Bronchial epithelial cell (primary cell): ENCODE data around the gene CYS1. TPM values are rescaled to one million over a fixed set of nuclear protein-coding genes. Genes with fewer than 3 reads are reported as not detected.
A peak's percentile ranks its signal among the peaks of the same experiment; 100 is the strongest.
"Not testable (repeated sequence)": the region's sequence is repeated elsewhere in the genome, so short reads cannot be mapped to it uniquely, and the experiment has no call there.

Source experiments
- DNase-seq: peaks from one replicate; pipeline ENCODE4 v3.0.0-alpha.2; 2010; ENCODE audit warnings: low read depth
- FAIRE-seq: peaks from 2 replicates; lab custom pipeline; 2011; peaks lifted over from hg19 to GRCh38; lab: Jason Lieb, UNC
- H3K27me3 ChIP-seq: 2 replicates; pipeline ENCODE4 v1.5.1; 2011; ENCODE audit warnings: low read length; ENCODE audit not compliant: control insufficient read depth, insufficient read depth
- H3K36me3 ChIP-seq: 2 replicates; pipeline ENCODE4 v1.5.1; 2011; ENCODE audit warnings: low read length; ENCODE audit not compliant: control insufficient read depth, insufficient read depth
- H3K4me3 ChIP-seq: 2 replicates; pipeline ENCODE4 v1.5.1; 2011; ENCODE audit warnings: mild to moderate bottlenecking, low read depth, low read length, control low read depth
- CTCF ChIP-seq: IDR thresholded peaks from 2 replicates; pipeline ENCODE4 v1.5.1; 2011; ENCODE audit warnings: mild to moderate bottlenecking, moderate library complexity, low read length, control low read depth, inconsistent platforms; ENCODE audit not compliant: insufficient read depth, severe bottlenecking
- total RNA-seq: library from RNA; depleted of rRNA; stranded (reverse); fragments of >200 nt; gene quantifications from 2 replicates; pipeline ENCODE4 v1.2.1, GENCODE V29; 2014

Gene CYS1
- total RNA-seq, 1 donor from 2014 or later, result 0.26 TPM

DNA sequence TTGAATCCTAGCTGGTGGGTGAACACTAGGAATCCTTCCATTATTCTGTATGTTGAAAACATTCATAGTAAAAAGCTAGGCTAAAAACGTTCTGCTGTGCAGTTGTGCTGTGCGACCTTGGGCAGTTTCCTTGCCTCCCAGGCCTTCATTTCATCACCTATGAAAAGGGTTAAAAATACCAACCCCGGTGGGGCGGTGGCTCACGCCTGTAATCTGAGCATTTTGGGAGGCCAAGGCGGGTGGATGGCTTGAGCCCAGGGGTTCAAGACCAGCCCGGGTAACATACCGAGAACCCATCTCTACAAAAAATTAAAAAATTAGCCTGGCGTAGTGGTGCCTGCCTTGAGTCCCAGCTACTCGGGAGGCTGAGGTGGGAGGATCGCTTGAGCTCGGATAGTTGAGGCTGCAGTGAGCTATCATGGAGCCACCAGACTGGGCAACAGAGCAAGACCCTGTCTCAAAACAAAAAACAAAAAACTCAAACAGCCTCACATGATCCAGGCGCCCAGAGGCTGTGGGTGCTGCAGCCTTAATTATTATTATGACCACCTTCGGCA lies 39.5 kb upstream of the CYS1 start:
- no peak for TF ChIP-seq CTCF
- FAIRE-seq, result no peak

GRCh38 chr2:10119027-10119325 lies 38.8 kb upstream of the CYS1 start:
- Histone ChIP-seq H3K4me3 (no peak overlapping the region), H3K27me3 (no peaks in the 10 kb centered on the region), H3K36me3 (no peaks in the 10 kb centered on the region)
- no peak for TF ChIP-seq CTCF
- DNase-seq (no peak), FAIRE-seq (no peak)

More for the DNA sequence above, 39.5 kb upstream of the CYS1 start:
- H3K4me3 ChIP-seq, result peak overlapping the region; percentile 50
- no peaks in the 10 kb centered on the region for H3K27me3 ChIP-seq
- DNase-seq, result no peak
- no peaks in the 10 kb centered on the region for H3K36me3 ChIP-seq

DNA sequence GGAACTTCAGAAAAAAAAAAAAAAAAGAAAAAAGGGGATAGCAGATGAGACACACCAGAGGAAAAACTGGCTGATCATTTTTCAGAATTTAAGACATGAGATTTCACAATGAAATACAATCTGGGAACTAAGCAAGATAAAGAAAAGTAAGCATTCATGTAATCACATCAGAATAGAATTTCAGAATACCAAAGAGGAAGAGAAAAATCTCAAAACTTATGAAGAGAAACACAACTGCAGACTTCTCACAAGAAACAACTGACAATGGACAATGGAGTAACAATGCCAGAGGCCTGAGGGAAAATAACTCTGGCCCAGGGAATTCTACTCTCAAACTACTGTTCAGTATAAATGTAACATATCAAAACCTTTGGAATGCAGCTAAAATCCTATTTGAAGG lies 29.1 kb upstream of the CYS1 start:
- H3K36me3 ChIP-seq, result no peaks in the 10 kb centered on the region

GRCh38 chr2:10104906-10105305 lies 24.7 kb upstream of the CYS1 start:
- not testable (repeated sequence) for H3K27me3 ChIP-seq, H3K4me3 ChIP-seq, DNase-seq, FAIRE-seq, H3K36me3 ChIP-seq

More for the DNA sequence above, 29.1 kb upstream of the CYS1 start:
- FAIRE-seq, result no peak
- no peak overlapping the region for H3K4me3 ChIP-seq
- DNase-seq, result no peak
- TF ChIP-seq CTCF, result no peak
- no peaks in the 10 kb centered on the region for H3K27me3 ChIP-seq

DNA sequence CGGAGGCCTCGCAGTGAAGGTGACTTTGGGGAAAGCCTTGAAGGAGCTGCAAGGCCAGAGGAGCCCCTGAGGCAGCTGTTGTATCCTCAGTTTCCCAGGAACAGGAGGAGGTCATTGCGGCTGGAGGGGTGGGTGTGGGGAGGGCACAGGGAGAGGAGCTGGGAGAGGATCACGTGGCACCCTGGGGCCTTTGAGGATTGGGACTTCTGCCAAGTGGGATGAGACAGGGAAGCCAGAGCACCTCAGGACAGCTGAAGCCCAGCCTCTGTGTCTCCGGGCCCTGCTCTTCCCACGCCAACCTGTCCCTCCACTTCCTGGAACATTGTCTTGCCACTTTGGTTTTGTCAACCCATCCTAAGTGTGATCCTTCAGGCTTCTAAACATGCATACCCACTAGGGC lies 23.0 kb upstream of the CYS1 start:
- H3K36me3 ChIP-seq, result no peaks in the 10 kb centered on the region

DNA sequence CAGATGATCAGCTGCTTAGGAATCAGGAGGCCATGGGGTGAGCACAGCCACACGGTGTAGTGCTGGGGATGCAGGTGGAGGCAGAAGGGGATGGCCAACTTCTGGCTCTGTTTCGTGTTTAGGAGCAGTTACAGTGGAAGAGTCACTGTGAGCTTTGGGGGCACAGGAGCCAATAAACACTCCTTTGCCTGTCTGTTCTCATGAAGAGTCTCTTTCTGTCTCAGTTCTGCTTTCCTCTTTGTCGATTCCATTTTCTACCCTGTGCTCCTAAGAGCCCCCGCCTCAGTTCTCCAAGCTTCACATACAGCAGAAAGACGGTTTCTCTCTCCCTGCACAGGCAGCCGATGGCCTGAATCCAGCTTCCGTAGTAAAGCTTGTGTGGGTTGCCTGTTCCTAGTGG lies 21.3 kb upstream of the CYS1 start:
- TF ChIP-seq CTCF, result no peak
- DNase-seq, result no peak
- Histone ChIP-seq H3K4me3 (no peak overlapping the region), H3K27me3 (no peaks in the 10 kb centered on the region), H3K36me3 (no peaks in the 10 kb centered on the region)
- FAIRE-seq, result no peak

More for the DNA sequence above, 23.0 kb upstream of the CYS1 start:
- no peak for TF ChIP-seq CTCF
- DNase-seq, result no peak
- FAIRE-seq, result no peak
- H3K4me3 ChIP-seq, result no peak overlapping the region
- H3K27me3 ChIP-seq, result no peaks in the 10 kb centered on the region
